ENCODE results near the gene FBN2.

Gene FBN2

GRCh38 chr5:128434993-128435392, 103.1 kb downstream of the FBN2 start:
- Histone ChIP-seq H3K9ac (ENCODE audit: low read depth, low read length, poor library complexity, severe bottlenecking) (no peak overlapping the region), H3K27me3 (ENCODE audit: insufficient read depth, low read length, poor library complexity, severe bottlenecking) (no peaks in the 10 kb centered on the region), H3K79me2 (ENCODE audit: insufficient read depth, low read length) (no peaks in the 10 kb centered on the region), H3K4me1 (ENCODE audit: insufficient read depth, low read length, poor library complexity, severe bottlenecking) (no peaks in the 10 kb centered on the region), H2AFZ (ENCODE audit: low read length) (no peak overlapping the region), H3K9me2 (replicated peaks; ENCODE audit: low read depth, low read length) (no peaks in the 10 kb centered on the region), H3K4me3 (ENCODE audit: low read length, poor library complexity, severe bottlenecking) (no peak overlapping the region), H4K20me1 (ENCODE audit: insufficient read depth, low read length, poor library complexity, severe bottlenecking) (no peaks in the 10 kb centered on the region), H3K4me2 (ENCODE audit: low read depth, low read length, poor library complexity, severe bottlenecking) (no peak overlapping the region), H3F3A (ENCODE audit: low read depth) (no peaks in the 10 kb centered on the region), H3K9me3 (ENCODE audit: insufficient read depth, low read depth, low read length) (no peaks in the 10 kb centered on the region), H3K36me3 (ENCODE audit: insufficient read depth, low read length) (no peaks in the 10 kb centered on the region)
- no peak for TF ChIP-seq EZH2phosphoT487 (IDR thresholded peaks at IDR 0.05; ENCODE audit: borderline replicate concordance)
- TF ChIP-seq CTCF (conservative IDR thresholded peaks at IDR 0.05; ENCODE audit: low read length): no peak

GRCh38 chr5:128432913-128433440, 105.1 kb downstream of the FBN2 start:
- Histone ChIP-seq H3K79me2 (ENCODE audit: insufficient read depth, low read length) (no peaks in the 10 kb centered on the region), H3K27me3 (ENCODE audit: insufficient read depth, low read length, poor library complexity, severe bottlenecking) (no peaks in the 10 kb centered on the region), H3K9me2 (replicated peaks; ENCODE audit: low read depth, low read length) (no peaks in the 10 kb centered on the region), H3K4me1 (ENCODE audit: insufficient read depth, low read length, poor library complexity, severe bottlenecking) (no peaks in the 10 kb centered on the region), H3K9ac (ENCODE audit: low read depth, low read length, poor library complexity, severe bottlenecking) (no peak overlapping the region), H4K20me1 (ENCODE audit: insufficient read depth, low read length, poor library complexity, severe bottlenecking) (no peaks in the 10 kb centered on the region), H3K4me3 (ENCODE audit: low read length, poor library complexity, severe bottlenecking) (no peak overlapping the region), H3K9me3 (ENCODE audit: insufficient read depth, low read depth, low read length) (no peaks in the 10 kb centered on the region), H2AFZ (ENCODE audit: low read length) (no peak overlapping the region), H3K4me2 (ENCODE audit: low read depth, low read length, poor library complexity, severe bottlenecking) (no peak overlapping the region), H3F3A (ENCODE audit: low read depth) (no peaks in the 10 kb centered on the region), H3K36me3 (ENCODE audit: insufficient read depth, low read length) (no peaks in the 10 kb centered on the region)
- TF ChIP-seq EZH2phosphoT487 (IDR thresholded peaks at IDR 0.05; ENCODE audit: borderline replicate concordance) (no peak), CTCF (conservative IDR thresholded peaks at IDR 0.05; ENCODE audit: low read length) (no peak)

- Histone ChIP-seq H2AFZ (ENCODE audit: low read length) (no peak overlapping the region), H3K9me2 (replicated peaks; ENCODE audit: low read depth, low read length) (no peaks in the 10 kb centered on the region), H3K9me3 (ENCODE audit: insufficient read depth, low read depth, low read length) (no peaks in the 10 kb centered on the region), H3K79me2 (ENCODE audit: insufficient read depth, low read length) (no peaks in the 10 kb centered on the region), H3K4me3 (ENCODE audit: low read length, poor library complexity, severe bottlenecking) (no peak overlapping the region), H3K4me2 (ENCODE audit: low read depth, low read length, poor library complexity, severe bottlenecking) (no peak overlapping the region), H3K27me3 (ENCODE audit: insufficient read depth, low read length, poor library complexity, severe bottlenecking) (no peaks in the 10 kb centered on the region), H3F3A (ENCODE audit: low read depth) (no peaks in the 10 kb centered on the region), H3K4me1 (ENCODE audit: insufficient read depth, low read length, poor library complexity, severe bottlenecking) (no peaks in the 10 kb centered on the region), H3K9ac (ENCODE audit: low read depth, low read length, poor library complexity, severe bottlenecking) (no peak overlapping the region), H3K36me3 (ENCODE audit: insufficient read depth, low read length) (no peaks in the 10 kb centered on the region), H4K20me1 (ENCODE audit: insufficient read depth, low read length, poor library complexity, severe bottlenecking) (no peaks in the 10 kb centered on the region)
- TF ChIP-seq EZH2phosphoT487 (IDR thresholded peaks at IDR 0.05; ENCODE audit: borderline replicate concordance): no peak
- TF ChIP-seq CTCF (conservative IDR thresholded peaks at IDR 0.05; ENCODE audit: low read length): no peak
Measured at GRCh38 chr5:128427921-128428320, 110.1 kb downstream of the FBN2 start.

Data from Loucy (cell line).